ENCODE measurements around the gene FUT1.
"Not testable (repeated sequence)": the region's sequence is repeated elsewhere in the genome, so short reads cannot be mapped to it uniquely, and the experiment has no call there.

The FUT1 gene

DNA sequence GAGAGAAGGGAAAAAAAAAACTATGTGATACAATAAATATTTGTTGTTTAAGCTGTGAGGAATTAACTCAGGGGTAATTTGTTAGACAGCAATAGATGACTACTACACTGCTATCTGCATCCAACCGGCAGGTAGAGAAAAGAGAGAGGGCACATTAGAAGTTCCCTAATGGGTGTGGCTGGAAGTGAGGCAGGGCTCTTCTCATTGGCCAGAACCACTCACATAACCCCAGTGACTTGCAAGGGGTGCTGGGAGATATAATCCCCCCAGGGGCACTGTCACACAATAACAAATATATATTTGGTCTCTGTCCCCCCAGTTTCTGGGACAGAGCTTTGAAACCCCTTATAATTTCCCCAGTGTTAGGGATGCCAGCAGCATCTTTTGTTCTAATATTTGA, 27.2 kb upstream of the FUT1 start:
- no peaks in the 10 kb centered on the region for H3K36me3 Mint-ChIP-seq (ENCODE audit: low read depth)
- no peak overlapping the region for H3K27ac Mint-ChIP-seq
- H3K4me1 Mint-ChIP-seq (ENCODE audit: low read depth), result peaks cover 6% of the 10 kb centered on the region
- H3K27me3 Mint-ChIP-seq (ENCODE audit: low read depth), result peaks cover 7% of the 10 kb centered on the region
- H3K4me3 Mint-ChIP-seq, result no peak overlapping the region
- H3K9me3 Mint-ChIP-seq, result no peaks in the 10 kb centered on the region

DNA sequence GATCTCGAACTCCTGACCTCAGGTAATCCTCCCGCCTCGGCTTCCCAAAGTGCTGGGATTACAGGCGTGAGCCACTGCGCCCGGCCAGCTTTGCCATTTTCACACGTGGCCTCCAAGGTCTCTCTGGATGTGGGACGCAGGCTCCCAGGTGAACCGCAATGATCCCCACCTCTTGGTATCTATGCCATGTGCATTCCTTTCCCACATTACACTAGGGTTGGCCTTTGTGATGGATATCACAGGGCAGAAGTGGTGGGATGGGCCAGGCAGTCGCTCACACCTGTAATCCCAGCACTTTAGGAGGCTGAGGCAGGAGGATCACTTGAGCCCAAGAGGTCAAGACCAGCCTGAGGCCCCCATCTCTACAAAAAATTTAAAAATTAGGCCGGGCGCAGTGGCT, 25.3 kb upstream of the FUT1 start:
- peaks cover 6% of the 10 kb centered on the region for H3K4me1 Mint-ChIP-seq (ENCODE audit: low read depth)
- H3K36me3 Mint-ChIP-seq (ENCODE audit: low read depth), result no peaks in the 10 kb centered on the region
- no peaks in the 10 kb centered on the region for H3K9me3 Mint-ChIP-seq
- peaks cover 8% of the 10 kb centered on the region for H3K27me3 Mint-ChIP-seq (ENCODE audit: low read depth)
- H3K27ac Mint-ChIP-seq, result no peak overlapping the region
- no peak overlapping the region for H3K4me3 Mint-ChIP-seq

DNA sequence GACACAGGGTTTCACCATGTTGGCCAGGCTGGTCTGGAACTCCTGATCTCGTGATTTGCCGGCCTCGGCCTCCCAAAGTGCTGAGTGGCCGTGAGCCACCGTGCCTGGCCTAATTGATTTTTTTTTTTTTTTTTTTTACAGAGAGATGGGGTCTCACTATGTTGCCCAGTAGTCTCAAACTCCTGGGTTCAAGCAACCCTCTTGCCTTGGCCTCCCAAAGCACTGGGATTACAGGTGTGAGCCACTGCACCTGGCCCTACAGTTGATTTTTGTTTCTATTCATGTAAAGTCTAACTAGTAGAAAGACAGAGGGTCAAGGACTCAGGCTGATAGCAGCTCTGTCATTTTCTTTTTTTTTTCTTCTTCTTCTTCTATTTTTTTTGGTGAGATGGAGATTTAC, 24.7 kb upstream of the FUT1 start:
- Mint-ChIP-seq H3K4me1 (ENCODE audit: low read depth) (peaks cover 3% of the 10 kb centered on the region), H3K9me3 (no peaks in the 10 kb centered on the region), H3K36me3 (ENCODE audit: low read depth) (no peaks in the 10 kb centered on the region), H3K27ac (no peak overlapping the region), H3K27me3 (ENCODE audit: low read depth) (peaks cover 7% of the 10 kb centered on the region), H3K4me3 (no peak overlapping the region)

DNA sequence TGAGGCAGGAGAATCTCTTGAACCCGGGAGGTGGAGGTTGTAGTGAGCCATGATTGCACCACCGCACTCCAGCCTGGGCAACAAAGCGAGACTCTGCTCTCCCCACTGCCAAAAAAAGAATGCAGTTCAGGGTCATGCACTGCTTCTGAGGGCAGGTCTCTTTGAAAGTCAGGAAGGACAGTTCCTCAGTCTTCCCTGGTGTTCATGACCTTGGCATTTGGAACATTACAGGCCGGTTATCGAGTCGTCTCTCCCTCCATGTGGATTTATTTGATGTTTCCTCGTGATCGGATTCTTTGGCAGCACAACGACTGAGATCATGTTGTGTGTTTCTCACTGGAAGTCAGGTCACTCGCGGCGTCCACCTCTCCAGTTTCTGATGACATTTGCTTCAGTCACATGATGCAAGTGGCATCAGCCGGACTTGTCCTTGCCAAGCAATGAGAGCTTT, 20.1 kb upstream of the FUT1 start:
- Mint-ChIP-seq H3K27me3 (ENCODE audit: low read depth) (peaks cover 17% of the 10 kb centered on the region), H3K4me3 (no peak overlapping the region), H3K27ac (no peak overlapping the region), H3K4me1 (ENCODE audit: low read depth) (no peaks in the 10 kb centered on the region), H3K36me3 (ENCODE audit: low read depth) (no peaks in the 10 kb centered on the region), H3K9me3 (no peaks in the 10 kb centered on the region)

DNA sequence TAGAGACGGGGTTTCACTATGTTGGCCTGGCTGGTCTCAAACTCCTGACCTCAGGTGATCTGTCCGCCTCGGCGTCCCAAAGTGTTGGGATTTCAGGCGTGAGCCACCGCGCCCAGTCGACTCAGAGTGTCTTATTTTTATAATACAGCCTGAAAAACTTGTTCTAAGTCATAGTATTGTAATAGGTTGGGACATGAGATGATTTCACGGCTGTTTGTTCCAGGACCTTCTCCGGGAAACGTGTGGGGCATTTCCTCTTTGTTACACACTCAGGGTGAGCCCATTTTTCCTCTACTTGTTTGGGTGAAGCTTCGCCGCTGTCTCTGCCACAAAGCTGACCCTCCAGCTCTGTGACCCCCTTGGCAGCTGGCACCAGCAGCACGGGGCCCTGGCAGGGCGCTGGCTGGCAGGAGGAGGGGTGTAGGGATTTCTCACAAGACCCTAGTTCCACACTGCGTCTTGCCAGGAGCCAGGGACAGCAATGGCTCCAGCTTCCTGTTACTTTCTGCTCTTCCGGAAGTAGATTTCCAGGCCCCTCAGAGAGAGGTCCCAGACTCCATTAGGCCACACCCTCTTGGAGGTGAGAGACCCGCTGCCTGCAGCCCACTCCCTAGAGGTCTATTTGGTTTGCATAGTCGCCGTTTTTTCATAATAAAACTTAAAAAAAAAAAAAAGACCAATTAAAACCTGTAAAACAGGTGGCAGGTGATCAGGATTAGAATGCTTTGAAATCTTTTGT, 18.5 kb upstream of the FUT1 start:
- no peaks in the 10 kb centered on the region for H3K9me3 Mint-ChIP-seq
- no peak overlapping the region for H3K27ac Mint-ChIP-seq
- no peaks in the 10 kb centered on the region for H3K36me3 Mint-ChIP-seq (ENCODE audit: low read depth)
- H3K27me3 Mint-ChIP-seq (ENCODE audit: low read depth), result peaks cover 18% of the 10 kb centered on the region
- H3K4me3 Mint-ChIP-seq, result no peak overlapping the region
- H3K4me1 Mint-ChIP-seq (ENCODE audit: low read depth), result no peaks in the 10 kb centered on the region

DNA sequence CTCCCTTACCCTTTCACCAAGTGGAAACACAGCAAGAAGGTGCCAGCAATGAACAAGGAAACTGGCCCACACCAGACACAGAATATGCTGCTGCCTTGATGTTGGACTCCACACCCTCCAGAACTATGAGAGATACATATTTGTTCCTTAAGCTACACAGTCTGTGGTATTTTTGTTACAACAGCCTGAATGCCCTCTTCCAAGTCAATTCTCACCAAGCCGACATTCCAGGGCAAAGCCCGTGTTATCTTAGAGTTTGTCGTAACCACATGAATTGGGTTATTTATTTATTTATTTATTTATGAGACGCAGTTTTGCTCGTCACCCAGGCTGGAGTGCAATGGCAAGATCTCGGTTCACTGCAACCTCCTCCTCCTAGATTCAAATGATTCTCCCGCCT, 17.8 kb upstream of the FUT1 start:
- Mint-ChIP-seq H3K27ac (no peak overlapping the region), H3K4me1 (ENCODE audit: low read depth) (no peaks in the 10 kb centered on the region), H3K9me3 (no peaks in the 10 kb centered on the region), H3K36me3 (ENCODE audit: low read depth) (no peaks in the 10 kb centered on the region), H3K27me3 (ENCODE audit: low read depth) (peaks cover 22% of the 10 kb centered on the region), H3K4me3 (no peak overlapping the region)

DNA sequence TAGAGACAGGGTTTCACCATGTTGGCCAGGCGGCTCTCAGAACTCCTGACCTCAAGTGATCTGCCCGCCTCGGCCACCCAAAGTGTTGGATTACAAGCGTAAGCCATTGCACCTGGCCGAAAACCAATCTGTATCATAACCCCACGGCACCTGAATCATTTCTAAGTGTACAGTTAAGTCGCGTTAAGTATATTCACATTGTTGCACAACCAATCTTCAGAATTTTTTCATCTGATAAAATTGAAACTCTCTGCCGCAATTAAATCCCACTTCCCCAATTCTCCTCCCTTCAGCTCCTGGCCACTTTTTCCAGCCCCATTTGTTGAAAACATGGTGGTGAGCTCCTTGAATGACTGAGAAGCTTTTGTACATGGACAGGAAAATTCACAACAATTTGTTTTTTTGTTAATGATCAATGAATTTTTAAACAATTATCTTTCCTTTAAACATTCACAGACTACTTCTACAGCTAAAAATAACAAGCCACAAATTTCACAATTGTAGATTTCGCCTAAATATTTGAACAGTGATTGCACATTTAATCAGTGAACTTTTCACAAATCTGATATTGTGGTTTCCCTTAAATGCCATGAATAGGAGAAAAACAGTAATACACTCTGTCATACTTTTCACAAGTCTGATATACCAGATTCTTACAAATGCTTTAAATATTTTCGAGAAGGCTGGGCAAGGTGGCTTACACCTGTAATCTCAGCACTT, 16.7 kb upstream of the FUT1 start:
- Mint-ChIP-seq H3K27ac (no peak overlapping the region), H3K4me3 (no peak overlapping the region), H3K9me3 (no peaks in the 10 kb centered on the region), H3K4me1 (ENCODE audit: low read depth) (no peaks in the 10 kb centered on the region), H3K36me3 (ENCODE audit: low read depth) (no peaks in the 10 kb centered on the region), H3K27me3 (ENCODE audit: low read depth) (peaks cover 22% of the 10 kb centered on the region)

DNA sequence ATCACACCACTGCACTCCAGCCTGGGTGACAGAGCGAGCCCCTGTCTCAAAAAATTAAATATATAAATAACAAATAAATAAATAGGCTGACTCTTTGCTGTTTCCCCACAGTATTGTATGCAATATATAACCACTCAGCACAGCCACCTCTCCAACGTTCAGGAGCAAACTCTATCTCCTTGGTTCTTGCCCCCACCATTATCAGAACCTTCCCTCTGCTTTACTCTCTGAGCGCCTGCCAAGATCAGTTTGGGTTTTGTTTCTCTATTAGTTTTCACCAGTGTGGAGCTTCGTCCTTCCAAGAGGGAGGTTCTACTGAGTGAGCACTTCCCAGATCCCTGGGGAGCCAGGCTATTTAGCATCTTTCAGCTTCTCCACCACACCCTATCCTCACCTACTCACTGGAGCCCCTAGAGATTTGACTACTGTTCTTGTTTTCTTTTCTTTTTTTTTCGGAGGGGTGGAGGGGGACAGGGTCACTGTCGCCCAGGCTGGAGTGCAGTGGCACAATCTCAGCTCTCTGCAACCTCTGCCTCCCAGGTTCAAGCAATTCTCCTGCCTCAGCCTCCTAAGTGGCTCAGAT, 15.8 kb upstream of the FUT1 start:
- H3K9me3 Mint-ChIP-seq; H3K4me1 Mint-ChIP-seq (ENCODE audit: low read depth); H3K27ac Mint-ChIP-seq; H3K36me3 Mint-ChIP-seq (ENCODE audit: low read depth); H3K4me3 Mint-ChIP-seq: not testable (repeated sequence)
- H3K27me3 Mint-ChIP-seq (ENCODE audit: low read depth), result peaks cover 22% of the 10 kb centered on the region

DNA sequence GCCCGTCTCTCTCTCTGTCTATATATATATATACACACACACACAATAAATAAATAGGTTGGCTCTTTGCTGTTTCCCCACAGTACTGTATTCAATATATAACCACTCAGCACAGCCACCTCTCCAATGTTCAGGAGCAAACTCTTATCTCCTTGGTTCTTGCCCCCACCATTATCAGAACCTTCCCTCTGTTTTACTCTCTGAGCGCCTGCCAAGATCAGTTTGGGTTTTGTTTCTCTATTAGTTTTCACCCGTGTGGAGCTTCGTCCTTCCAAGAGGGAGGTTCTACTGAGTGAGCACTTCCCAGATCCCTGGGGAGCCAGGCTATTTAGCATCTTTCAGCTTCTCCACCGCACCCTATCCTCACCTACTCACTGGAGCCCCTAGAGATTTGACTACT, 13.4 kb upstream of the FUT1 start:
- not testable (repeated sequence) for H3K9me3 Mint-ChIP-seq; H3K36me3 Mint-ChIP-seq (ENCODE audit: low read depth); H3K4me3 Mint-ChIP-seq; H3K27ac Mint-ChIP-seq; H3K4me1 Mint-ChIP-seq (ENCODE audit: low read depth)
- peaks cover 29% of the 10 kb centered on the region for H3K27me3 Mint-ChIP-seq (ENCODE audit: low read depth)

DNA sequence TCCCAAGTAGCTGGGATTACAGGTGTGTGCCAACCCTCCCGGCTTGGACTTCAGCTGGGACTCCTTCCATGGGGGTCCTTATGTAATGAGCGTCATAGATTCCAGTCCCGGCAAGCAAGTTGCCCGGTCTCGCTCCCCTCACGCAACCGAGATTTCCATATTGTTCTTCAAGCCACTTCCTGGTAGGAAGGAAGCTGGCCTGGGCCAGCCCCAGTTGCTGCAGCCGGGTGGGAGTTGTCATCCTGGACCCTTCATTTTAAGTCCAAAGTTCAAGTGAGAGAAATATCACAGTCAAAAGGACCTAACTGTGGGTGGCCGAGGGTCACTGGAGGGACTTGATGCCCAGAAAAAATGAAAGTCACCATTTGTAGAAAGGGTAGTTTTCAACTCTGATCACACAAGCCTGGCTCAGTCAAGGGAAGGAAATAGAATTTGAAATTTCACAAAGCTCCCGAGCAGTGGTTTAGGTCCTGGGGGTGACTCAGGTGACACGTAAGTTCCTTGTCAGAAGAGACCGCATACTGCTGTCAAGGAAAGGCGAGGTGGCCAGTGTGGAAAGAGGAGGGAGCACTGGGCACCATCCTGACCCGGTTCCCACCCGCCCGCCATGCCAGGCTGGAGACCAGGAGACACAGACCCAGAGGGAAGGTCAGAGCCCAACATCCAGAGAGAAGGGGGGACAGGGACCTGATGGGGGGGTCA, 8.2 kb upstream of the FUT1 start:
- Mint-ChIP-seq H3K27me3 (ENCODE audit: low read depth) (peaks cover 17% of the 10 kb centered on the region), H3K4me1 (ENCODE audit: low read depth) (peaks cover 4% of the 10 kb centered on the region), H3K27ac (peak overlapping the region; percentile 11), H3K4me3 (no peak overlapping the region), H3K36me3 (ENCODE audit: low read depth) (no peaks in the 10 kb centered on the region), H3K9me3 (no peaks in the 10 kb centered on the region)

DNA sequence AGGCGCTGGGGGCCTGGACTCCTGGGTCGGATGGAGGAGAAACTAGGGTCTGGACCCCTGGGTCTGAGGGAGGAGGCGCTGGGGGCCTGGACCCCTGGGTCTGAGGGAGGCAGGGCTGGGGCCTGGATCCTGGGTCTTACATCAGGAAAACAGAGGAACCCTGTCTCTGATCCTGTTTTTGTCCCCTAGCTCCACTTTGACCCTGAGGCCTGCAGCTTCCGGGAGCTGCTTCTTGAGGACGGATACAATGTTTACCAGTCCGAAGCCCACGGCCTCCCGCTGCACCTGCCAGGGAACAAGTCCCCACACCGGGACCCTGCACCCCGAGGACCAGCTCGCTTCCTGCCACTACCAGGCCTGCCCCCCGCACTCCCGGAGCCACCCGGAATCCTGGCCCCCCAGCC, 5.3 kb upstream of the FUT1 start:
- H3K4me1 Mint-ChIP-seq (ENCODE audit: low read depth), result peaks cover 15% of the 10 kb centered on the region
- H3K27ac Mint-ChIP-seq, result no peak overlapping the region
- no peaks in the 10 kb centered on the region for H3K9me3 Mint-ChIP-seq
- H3K36me3 Mint-ChIP-seq (ENCODE audit: low read depth), result no peaks in the 10 kb centered on the region
- H3K4me3 Mint-ChIP-seq, result no peak overlapping the region
- H3K27me3 Mint-ChIP-seq (ENCODE audit: low read depth), result peaks cover 29% of the 10 kb centered on the region

DNA sequence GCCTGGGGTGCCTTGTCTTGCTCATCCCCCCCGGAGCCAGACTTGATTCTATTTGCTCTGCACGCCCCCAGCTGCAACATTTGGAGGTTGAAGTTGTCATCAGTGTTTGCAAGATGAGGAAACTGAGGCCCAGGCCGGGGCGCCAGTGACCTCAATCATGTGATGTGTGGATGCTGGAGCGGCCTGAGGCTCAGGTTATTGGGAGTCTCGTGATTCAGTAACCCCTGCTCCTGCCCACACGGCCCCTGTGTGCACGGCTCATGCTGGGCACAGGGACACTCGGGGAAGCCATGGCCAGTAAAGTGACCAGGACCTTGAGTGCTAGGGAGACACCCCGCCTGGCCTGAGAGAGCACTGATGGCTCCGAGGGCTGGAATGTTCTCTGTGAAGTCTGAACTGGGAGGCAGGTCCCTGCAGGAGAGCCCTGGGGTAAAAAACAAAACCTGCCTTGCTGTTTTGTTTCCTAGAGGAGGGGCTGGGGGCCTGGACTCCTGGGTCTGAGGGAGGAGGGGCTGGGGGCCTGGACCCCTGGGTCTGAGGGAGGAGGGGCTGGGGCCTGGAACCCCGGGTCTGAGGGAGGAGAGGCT, 4.7 kb upstream of the FUT1 start:
- H3K27ac Mint-ChIP-seq, result no peak overlapping the region
- no peaks in the 10 kb centered on the region for H3K36me3 Mint-ChIP-seq (ENCODE audit: low read depth)
- no peaks in the 10 kb centered on the region for H3K9me3 Mint-ChIP-seq
- H3K27me3 Mint-ChIP-seq (ENCODE audit: low read depth), result peaks cover 27% of the 10 kb centered on the region
- H3K4me1 Mint-ChIP-seq (ENCODE audit: low read depth), result peaks cover 16% of the 10 kb centered on the region
- no peak overlapping the region for H3K4me3 Mint-ChIP-seq

DNA sequence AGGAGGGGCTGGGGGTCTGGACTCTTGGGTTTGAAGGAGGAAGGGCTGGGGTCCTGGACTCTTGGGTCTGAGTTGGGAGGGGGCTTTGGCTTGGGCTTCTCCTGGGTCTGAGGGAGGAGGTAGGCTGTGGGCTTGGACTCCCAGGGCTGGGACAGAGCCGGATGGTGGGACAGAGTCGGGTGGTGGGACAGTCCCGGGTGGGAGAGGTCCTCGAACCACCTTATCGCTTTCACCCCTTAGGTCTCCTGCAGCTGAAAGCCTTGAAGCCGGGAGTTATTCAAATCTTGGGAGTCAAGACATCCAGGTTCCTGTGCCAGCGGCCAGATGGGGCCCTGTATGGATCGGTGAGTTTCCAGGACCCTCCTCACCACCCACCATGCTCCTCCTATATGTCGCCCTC, 4.2 kb upstream of the FUT1 start:
- Mint-ChIP-seq H3K27ac (no peak overlapping the region), H3K27me3 (ENCODE audit: low read depth) (peaks cover 30% of the 10 kb centered on the region), H3K9me3 (no peaks in the 10 kb centered on the region), H3K4me3 (no peak overlapping the region), H3K36me3 (ENCODE audit: low read depth) (no peaks in the 10 kb centered on the region), H3K4me1 (ENCODE audit: low read depth) (peaks cover 18% of the 10 kb centered on the region)

DNA sequence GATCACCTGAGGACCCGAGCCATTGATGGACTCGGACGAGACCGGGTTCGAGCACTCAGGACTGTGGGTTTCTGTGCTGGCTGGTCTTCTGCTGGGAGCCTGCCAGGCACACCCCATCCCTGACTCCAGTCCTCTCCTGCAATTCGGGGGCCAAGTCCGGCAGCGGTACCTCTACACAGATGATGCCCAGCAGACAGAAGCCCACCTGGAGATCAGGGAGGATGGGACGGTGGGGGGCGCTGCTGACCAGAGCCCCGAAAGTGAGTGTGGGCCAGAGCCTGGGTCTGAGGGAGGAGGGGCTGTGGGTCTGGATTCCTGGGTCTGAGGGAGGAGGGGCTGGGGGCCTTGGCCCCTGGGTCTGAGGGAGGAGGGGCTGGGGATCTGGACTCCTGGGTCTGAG, 3.8 kb upstream of the FUT1 start:
- H3K27me3 Mint-ChIP-seq (ENCODE audit: low read depth), result peaks cover 31% of the 10 kb centered on the region
- H3K4me3 Mint-ChIP-seq, result no peak overlapping the region
- H3K27ac Mint-ChIP-seq, result no peak overlapping the region
- H3K4me1 Mint-ChIP-seq (ENCODE audit: low read depth), result peaks cover 20% of the 10 kb centered on the region
- no peaks in the 10 kb centered on the region for H3K9me3 Mint-ChIP-seq
- no peaks in the 10 kb centered on the region for H3K36me3 Mint-ChIP-seq (ENCODE audit: low read depth)
